HG03039 (cell line): Measurements from ENCODE around the gene PROSER3.

Source experiments
- ATAC-seq: cut with Tn5 transposase; IDR thresholded peaks from one replicate; pipeline ENCODE4 v1.9.1; 2021; ENCODE audit warnings: mild to moderate bottlenecking, moderate library complexity; ENCODE audit not compliant: unreplicated experiment

Gene PROSER3

GRCh38 chr19:35775298-35776101 is 17.5 kb downstream of the PROSER3 start, which contains the start of gene ARHGAP33:
TSS of gene ARHGAP33 (plus strand) at chr19:35775564. CDS start at chr19:35775659, 95 bp downstream.
- ATAC-seq: peak; percentile 87

- no peak for ATAC-seq
Measured at GRCh38 chr19:35776102-35776788, 18.3 kb downstream of the PROSER3 start.

DNA sequence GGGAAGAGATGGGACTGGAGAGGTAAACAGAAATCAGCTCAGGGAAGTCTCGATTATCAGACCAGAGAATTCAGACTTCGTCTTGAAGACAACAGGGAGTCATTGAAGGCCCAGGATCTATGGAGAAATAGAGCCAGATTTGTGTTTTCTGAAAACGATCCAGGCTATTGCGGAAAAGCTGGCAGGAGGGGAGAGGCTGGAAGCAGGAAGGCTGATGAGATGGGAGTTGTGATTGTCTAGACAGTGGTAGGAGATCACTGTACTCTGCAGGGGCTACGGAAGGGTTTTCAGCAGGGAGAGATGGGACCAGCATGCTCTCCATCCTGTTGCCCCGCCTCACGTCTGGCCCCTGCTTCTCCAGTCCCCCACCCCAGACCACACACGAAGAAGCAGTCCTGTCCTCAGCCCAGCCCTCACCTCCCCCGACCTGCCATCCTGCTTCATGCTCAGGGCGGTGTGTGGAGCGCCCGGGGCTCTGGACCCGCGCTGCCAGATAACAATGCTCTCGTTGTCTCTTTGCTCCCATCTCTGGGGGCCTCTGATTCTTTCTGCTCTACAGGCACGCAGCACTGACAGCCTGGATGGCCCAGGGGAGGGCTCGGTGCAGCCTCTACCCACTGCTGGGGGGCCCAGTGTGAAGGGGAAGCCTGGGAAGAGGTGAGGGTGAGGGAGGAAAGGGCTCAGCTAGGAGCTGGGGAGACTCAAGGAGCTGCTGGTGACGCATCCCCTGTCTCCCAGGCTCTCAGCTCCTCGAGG is 19.3 kb downstream of the PROSER3 start:
- no peak for ATAC-seq

DNA sequence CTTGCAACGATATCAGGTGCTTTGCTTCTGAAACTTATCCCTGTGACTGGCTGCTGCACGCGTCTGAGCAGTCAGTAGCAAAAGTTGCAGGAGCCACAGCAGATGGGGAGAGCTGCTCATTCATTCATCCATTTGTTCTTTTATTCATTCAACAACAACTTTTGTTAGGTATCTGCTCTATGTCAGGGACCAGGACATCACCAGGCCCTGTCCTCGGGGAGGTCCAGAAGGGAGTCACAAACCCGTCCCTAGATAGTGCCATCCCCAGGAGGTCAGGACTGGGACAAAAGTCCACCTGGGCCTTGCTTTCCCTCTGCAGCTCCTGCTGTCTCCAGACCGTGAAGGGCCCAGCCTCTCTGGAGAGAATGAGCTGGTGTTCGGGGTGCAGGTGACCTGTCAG is 20.0 kb downstream of the PROSER3 start:
- ATAC-seq: no peak

- ATAC-seq: no peak
Measured at GRCh38 chr19:35779033-35779432, 21.1 kb downstream of the PROSER3 start.

- no peak for ATAC-seq
Measured at GRCh38 chr19:35780058-35780457, 22.1 kb downstream of the PROSER3 start.

DNA sequence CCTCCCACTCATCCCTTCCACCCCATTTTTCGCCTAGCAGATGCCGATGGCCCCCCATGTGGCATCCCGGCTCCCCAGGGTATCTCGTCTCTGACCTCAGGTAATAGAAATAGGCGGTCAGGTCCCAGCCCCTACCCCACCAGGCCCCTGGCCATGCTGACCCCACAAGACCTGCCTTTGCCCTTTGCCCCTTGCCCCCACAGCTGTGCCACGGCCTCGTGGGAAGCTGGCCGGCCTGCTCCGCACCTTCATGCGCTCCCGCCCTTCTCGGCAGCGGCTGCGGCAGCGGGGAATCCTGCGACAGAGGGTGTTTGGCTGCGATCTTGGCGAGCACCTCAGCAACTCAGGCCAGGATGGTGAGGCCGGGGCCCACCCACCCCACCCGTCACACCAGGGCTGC is 22.7 kb downstream of the PROSER3 start:
- no peak for ATAC-seq

GRCh38 chr19:35781650-35782049 is 23.7 kb downstream of the PROSER3 start:
- ATAC-seq: no peak

DNA sequence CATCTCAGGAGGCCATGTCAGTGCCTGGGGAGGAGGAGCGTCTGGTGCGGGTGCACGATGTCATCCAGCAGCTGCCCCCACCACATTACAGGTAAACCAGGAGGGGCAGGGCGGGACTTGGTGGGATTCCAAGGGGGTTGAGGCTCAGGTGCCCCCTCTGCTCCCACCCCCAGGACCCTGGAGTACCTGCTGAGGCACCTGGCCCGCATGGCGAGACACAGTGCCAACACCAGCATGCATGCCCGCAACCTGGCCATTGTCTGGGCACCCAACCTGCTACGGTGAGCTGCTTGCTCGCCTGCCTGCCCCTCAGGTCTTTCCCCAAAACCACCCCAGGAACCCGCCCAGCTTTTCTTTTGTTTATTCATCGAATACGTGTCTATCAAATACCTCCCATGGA is 24.6 kb downstream of the PROSER3 start:
- ATAC-seq: no peak

- ATAC-seq: no peak
Measured at GRCh38 chr19:35783469-35784434, 25.8 kb downstream of the PROSER3 start.

- no peak for ATAC-seq
Measured at GRCh38 chr19:35784503-35785338, 26.7 kb downstream of the PROSER3 start.

DNA sequence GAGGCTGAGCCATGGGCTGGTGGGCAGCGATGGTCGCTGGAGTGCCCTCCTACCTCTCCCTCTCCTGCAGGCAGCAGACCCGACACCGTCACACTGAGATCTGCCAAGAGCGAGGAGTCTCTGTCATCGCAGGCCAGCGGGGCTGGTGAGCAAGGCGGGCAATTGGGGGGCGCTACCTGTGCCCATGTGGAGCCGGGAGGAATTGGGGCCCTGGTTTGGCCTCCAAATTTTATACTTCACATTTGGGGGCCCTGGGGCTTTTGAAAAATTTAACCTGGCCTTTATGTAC is 27.3 kb downstream of the PROSER3 start:
- ATAC-seq: no peak

DNA sequence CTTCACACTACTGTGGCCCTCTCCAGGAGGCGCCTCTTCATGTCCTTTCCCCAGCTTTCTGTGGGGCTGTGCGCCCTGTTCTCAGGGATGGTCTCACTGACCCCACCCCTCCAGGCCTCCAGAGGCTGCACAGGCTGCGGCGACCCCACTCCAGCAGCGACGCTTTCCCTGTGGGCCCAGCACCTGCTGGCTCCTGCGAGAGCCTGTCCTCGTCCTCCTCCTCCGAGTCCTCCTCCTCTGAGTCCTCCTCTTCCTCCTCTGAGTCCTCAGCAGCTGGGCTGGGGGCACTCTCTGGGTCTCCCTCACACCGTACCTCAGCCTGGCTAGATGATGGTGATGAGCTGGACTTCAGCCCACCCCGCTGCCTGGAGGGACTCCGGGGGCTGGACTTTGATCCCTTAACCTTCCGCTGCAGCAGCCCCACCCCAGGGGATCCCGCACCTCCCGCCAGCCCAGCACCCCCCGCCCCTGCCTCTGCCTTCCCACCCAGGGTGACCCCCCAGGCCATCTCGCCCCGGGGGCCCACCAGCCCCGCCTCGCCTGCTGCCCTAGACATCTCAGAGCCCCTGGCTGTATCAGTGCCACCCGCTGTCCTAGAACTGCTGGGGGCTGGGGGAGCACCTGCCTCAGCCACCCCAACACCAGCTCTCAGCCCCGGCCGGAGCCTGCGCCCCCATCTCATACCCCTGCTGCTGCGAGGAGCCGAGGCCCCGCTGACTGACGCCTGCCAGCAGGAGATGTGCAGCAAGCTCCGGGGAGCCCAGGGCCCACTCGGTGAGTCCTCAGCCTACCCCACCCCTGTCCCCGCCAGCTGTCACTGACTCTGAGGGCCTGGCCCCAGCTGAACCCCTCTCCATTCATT is 28.6 kb downstream of the PROSER3 start:
- ATAC-seq: no peak

GRCh38 chr19:35787227-35787799 is 29.3 kb downstream of the PROSER3 start:
- no peak for ATAC-seq

GRCh38 chr19:35788205-35788960 is 30.4 kb downstream of the PROSER3 start:
- ATAC-seq: no peak

GRCh38 chr19:35789195-35789977 is 31.4 kb downstream of the PROSER3 start:
- no peak for ATAC-seq
